GM19328 (cell line): ENCODE results near the gene FAM118A.
"Not testable (repeated sequence)": the region's sequence is repeated elsewhere in the genome, so short reads cannot be mapped to it uniquely, and the experiment has no call there.

ENCODE experiments used
- ATAC-seq: cut with Tn5 transposase; IDR thresholded peaks from one replicate; pipeline ENCODE4 v1.9.1; 2021; ENCODE audit warnings: mild to moderate bottlenecking, moderate library complexity; ENCODE audit not compliant: unreplicated experiment

The FAM118A gene

DNA sequence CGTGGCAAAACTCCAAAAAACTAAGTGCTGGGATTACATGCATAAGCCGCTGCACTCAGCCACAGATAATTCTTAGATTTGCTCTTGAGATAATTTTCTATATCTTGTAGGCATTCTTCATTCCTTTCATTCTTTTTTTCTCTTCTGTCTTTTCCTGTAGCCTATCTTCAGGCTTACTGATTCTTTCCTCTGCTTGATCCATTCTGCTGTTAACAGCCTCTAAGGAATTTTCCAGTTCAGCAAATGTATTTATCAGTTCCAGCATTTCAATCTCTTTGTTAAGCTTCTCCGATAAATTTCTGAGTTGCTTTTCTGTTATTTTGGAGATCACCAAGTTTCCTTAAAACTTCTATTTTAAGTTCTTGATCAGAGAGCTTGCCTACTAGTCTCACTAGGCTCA lies 57.0 kb downstream of the FAM118A start:
- no peak for ATAC-seq

DNA sequence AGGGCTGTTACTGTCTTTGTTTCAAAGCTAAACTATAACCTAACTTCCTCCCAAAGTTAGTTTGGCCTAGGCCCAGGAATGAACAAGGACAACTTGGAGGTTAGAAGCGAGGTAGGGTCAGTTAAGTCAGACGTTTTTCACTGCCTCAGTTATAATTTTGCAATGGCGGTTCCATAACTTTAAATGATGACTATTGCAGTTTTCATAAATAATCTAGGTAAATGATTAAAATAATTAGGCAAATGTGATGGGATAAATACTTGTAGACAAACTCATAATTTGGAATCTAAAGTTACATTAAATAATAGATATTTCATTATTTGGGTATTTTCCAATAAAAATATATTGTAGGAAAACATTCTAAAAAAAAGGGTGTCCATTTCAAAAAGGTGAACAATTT lies 63.9 kb downstream of the FAM118A start:
- ATAC-seq = not testable (repeated sequence)

DNA sequence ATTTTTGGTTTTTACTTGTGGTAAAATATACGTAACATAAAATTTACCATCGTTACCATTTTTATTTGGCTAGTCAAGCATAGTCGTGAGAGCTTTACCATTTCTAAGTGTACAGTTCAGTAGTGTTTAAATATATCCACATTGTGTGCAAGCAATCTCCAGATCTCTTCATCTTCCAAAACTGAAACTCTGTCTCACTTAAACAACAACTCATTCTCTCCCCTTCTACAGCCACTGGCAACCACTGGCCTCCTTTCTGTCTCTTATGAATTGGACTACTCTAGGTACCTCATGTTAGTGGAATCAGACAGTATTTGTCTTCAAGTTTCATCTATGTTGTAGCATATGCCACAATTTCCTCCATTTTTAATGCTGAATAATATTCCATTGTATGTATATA lies 66.3 kb downstream of the FAM118A start:
- ATAC-seq = no peak

DNA sequence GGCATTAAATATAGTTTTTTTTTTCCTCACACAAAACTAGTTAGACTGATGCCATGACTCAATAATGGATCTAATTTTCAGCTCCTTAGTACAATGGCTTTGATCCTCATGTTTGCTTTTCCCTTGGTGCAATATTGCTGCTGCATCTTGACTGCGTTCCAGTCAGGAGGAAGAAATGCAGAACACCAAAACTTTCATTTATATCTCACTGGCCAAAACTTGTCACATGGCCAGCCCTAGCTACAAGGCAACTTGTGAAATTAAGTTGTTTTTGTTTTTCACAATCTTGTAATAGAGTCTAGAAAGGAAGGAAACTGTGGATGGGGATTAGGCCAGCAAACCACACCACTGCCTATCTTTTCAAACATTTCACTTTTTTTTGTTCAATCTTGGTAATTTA lies 67.0 kb downstream of the FAM118A start:
- no peak for ATAC-seq

DNA sequence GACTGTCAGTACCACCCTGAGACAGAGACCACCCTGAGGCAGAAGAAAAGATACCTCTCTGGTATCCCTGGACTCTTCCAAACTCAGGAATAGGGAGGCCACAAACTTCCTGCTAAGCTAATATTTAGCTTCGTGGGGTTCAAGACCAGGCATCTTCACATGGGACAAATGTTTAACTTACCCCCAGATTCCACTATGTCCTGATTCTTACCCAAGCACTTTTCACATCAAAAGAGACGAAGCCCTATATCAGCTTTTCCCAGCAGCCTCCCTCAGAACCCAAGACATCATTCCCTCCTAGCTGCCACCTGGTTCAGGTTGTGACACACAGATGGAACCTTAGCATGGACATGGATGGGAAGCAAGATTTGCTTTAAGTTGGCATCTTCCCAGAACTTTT lies 71.6 kb downstream of the FAM118A start:
- no peak for ATAC-seq

DNA sequence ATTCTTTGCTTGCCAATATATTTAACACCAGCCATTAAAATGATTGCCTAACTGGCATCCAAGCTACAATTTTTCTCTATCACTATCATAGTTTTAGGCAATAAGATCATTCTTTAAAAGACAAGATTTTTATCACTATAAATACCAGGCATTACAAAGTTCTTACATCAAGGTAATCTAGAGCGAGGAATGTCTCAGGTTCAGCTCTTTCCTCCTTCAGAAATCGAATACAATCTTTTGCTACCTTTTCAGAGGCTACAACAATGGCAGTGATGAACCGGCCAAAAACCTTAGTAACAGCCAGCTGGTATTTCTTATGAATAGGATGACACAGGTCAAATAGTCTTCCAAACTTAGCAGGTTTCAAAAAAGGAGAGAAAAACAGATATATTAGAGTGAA lies 79.8 kb downstream of the FAM118A start:
- no peak for ATAC-seq
